ENCODE measurements around the gene BTN2A1. TPM values are rescaled to one million over a fixed set of nuclear protein-coding genes. Genes with fewer than 3 reads are reported as not detected.

Gene BTN2A1
- total RNA-seq, 4 donors from 2014 or later = 6.2 to 9.7 (median 8.1) TPM

GRCh38 chr6:26447257-26447656, 10.5 kb upstream of the BTN2A1 start:
- H3K36me3 ChIP-seq = no peaks in the 10 kb centered on the region
- H3K4me1 ChIP-seq = no peaks in the 10 kb centered on the region
- no peaks in the 10 kb centered on the region for H3K27me3 ChIP-seq
- intact Hi-C loops (cut with DNase I; ENCODE audit: low total_unique reads) = no loop called here
- DNase-seq (no peak), ATAC-seq (no peak)
- TF ChIP-seq POLR2A (IDR thresholded peaks at IDR 0.05) = no peak
- TF ChIP-seq CTCF (IDR thresholded peaks at IDR 0.05 in 4 of 5, conservative IDR thresholded peaks at IDR 0.05 in 1 of 5) = no peak
- H3K4me3 ChIP-seq = no peak overlapping the region
- in situ Hi-C loops (cut with MboI; ENCODE audit: low sequenced_read_pairs in 4 of 4) = no loop called here
- no peaks in the 10 kb centered on the region for H3K9me3 ChIP-seq
- H3K27ac ChIP-seq = no peak overlapping the region

- intact Hi-C loops (cut with DNase I; ENCODE audit: low total_unique reads) (no loop called here), in situ Hi-C loops (cut with MboI; ENCODE audit: low sequenced_read_pairs in 4 of 4) (no loop called here)
- H3K4me3 ChIP-seq = no peak overlapping the region
- H3K27me3 ChIP-seq = no peaks in the 10 kb centered on the region
- no peak overlapping the region for H3K27ac ChIP-seq
- TF ChIP-seq CTCF (IDR thresholded peaks at IDR 0.05 in 4 of 5, conservative IDR thresholded peaks at IDR 0.05 in 1 of 5) (no peak), POLR2A (IDR thresholded peaks at IDR 0.05) (no peak)
- no peaks in the 10 kb centered on the region for H3K4me1 ChIP-seq
- no peaks in the 10 kb centered on the region for H3K36me3 ChIP-seq
- DNase-seq (no peak), ATAC-seq (no peak)
- no peaks in the 10 kb centered on the region for H3K9me3 ChIP-seq
Observed at GRCh38 chr6:26450240-26450639, 7.5 kb upstream of the BTN2A1 start.

- no peak overlapping the region for H3K4me3 ChIP-seq
- in situ Hi-C loops (cut with MboI; ENCODE audit: low sequenced_read_pairs in 4 of 4) = no loop called here
- DNase-seq (no peak), ATAC-seq (no peak)
- no peaks in the 10 kb centered on the region for H3K27me3 ChIP-seq
- peaks cover 0 to 6% of the 10 kb centered on the region in 2 donors for H3K4me1 ChIP-seq
- no peaks in the 10 kb centered on the region for H3K9me3 ChIP-seq
- no peaks in the 10 kb centered on the region for H3K36me3 ChIP-seq
- TF ChIP-seq CTCF (IDR thresholded peaks at IDR 0.05 in 4 of 5, conservative IDR thresholded peaks at IDR 0.05 in 1 of 5) = no peak
- no peak for TF ChIP-seq POLR2A (IDR thresholded peaks at IDR 0.05)
- H3K27ac ChIP-seq = no peak overlapping the region
- intact Hi-C loops (cut with DNase I; ENCODE audit: low total_unique reads) = no loop called here
Observed at GRCh38 chr6:26452631-26453235, 5.0 kb upstream of the BTN2A1 start.

- in situ Hi-C loops (cut with MboI; ENCODE audit: low sequenced_read_pairs in 4 of 4) = no loop called here
- no peaks in the 10 kb centered on the region for H3K27me3 ChIP-seq
- no peaks in the 10 kb centered on the region for H3K9me3 ChIP-seq
- H3K4me1 ChIP-seq = peaks cover 8 to 13% of the 10 kb centered on the region in 2 donors
- no peak for TF ChIP-seq POLR2A (IDR thresholded peaks at IDR 0.05)
- TF ChIP-seq CTCF (IDR thresholded peaks at IDR 0.05 in 4 of 5, conservative IDR thresholded peaks at IDR 0.05 in 1 of 5) = no peak
- H3K4me3 ChIP-seq = no peak overlapping the region
- H3K27ac ChIP-seq = no peak overlapping the region
- ATAC-seq (no peak), DNase-seq (no peak)
- peaks cover 0 to 6% of the 10 kb centered on the region in 2 donors for H3K36me3 ChIP-seq
- intact Hi-C loops (cut with DNase I; ENCODE audit: low total_unique reads) = loop anchor here (5.0 kb wide), 1 partner anchor 282 kb away; no protein-coding TSS in a partner anchor
Observed at GRCh38 chr6:26454631-26455030, 3.1 kb upstream of the BTN2A1 start.
